GM19099 (cell line): ENCODE data around the gene ZNF80.
A peak's percentile ranks its signal among the peaks of the same experiment; 100 is the strongest.

Experiments used
- POLR2A ChIP-seq: IDR thresholded peaks from 3 replicates; pipeline ENCODE4 v1.6.1; 2011; ENCODE audit warnings: low read depth; ENCODE audit not compliant: insufficient read length; ENCODE audit errors: extremely low read depth

ZNF80 gene

DNA sequence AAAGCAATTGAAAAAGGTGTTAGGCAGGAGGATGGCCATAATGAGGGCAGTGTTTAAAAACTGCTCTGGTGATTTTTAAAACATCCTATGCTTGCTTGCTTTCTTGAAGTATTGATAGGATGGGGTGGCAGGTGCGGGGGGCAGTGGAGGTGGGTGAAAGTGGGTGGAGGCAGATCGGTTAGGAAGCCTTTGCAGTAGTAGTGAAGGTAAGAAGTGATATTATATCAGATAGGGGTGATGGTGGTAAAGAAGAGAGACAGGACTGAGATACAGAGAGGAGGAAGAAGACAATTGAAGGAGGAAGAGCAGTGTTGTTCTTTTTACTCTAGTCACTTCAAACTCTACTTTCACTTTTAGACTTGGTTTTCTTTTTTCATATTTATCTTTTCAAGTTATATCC lies 11.1 kb downstream of the ZNF80 start:
- TF ChIP-seq POLR2A = no peak

DNA sequence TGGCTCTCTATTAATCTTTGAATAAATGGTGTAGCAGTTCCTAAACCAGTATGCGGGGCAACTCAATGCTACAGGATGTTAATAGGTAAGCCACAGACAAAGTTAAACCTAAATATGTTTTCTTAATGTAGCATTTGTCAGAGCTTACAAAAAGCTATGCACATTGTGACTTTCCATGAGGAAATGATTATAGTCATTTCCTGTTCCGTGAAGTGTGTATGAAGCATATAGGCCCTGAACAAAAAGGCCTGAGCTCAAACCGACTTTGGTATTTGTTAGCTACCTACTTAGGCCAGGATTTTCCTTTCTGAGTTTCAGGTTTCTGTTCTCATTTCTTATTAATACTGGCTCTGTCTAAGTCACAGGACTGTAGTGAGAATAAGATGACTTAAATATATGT lies 14.2 kb downstream of the ZNF80 start:
- TF ChIP-seq POLR2A = no peak

DNA sequence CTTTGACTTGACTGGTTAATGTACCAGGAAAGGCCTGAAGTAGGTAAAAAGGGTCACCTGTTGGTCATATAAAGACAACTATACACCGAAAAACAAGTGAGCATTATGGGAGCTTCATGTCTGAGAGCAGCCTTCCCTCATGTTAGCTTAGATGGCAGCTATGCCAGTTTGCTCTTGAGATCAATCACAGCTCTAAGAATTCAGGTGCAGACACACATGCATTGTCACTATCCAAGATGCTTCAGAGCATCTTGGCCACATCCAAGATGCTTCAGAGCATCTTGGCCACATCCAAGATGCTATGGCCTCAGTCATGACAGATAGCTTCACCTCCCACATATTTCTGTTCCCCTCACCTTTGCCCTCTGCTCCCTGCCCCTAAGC lies 15.5 kb downstream of the ZNF80 start:
- no peak for TF ChIP-seq POLR2A

DNA sequence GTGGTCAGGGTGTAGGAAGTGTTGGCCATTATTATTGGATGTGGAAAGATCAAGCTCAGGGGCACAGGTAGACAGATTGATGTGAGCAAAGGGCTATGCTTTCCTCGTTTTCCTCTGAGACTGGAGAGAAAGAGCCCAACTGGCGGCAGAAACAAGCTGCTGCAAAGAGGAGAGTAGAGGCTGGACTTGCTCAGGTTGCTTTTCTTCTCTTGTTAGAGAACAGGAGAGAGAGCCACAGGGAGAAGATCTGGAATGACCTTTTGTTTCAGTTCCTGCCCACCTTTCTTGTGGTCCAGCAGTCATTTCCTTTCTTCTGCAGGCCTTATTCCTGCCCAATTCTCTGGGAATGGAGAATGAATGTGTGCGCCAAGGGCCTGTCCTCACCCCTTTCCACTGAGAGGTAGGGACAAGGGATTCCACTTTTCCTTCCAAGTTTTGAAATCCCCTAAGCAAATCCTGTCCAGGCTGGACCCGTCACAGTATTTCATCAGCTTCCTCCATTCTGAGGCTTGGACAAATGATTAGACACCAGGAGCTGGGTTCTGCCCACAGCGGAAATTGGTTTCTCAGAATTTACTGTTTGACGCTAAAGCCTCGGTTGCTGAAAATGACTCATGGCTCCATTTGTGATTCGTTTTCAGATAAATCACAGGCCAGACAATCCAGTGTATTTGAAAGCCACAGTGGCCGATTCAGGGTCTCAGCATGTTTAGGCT lies 16.1 kb downstream of the ZNF80 start:
- no peak for TF ChIP-seq POLR2A

DNA sequence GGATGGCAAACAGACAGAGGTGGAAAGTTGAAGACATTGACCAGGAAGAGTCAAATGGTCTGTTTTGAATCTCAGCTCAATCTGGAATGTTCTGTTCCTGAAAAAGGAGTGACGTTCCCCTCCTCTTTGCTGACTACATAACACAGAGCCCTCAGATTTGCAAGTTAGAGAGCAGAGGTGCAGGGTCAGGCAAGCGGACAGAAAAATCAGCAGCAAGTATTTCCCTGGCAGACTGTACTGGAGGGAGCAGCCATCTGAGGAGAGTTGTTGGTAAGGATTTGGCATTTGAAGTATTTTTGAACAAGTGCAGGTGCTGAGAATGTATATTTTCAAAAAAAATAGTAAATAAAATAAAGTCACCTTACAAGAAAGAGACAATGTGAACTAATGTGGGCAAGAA lies 17.6 kb downstream of the ZNF80 start:
- TF ChIP-seq POLR2A = no peak

DNA sequence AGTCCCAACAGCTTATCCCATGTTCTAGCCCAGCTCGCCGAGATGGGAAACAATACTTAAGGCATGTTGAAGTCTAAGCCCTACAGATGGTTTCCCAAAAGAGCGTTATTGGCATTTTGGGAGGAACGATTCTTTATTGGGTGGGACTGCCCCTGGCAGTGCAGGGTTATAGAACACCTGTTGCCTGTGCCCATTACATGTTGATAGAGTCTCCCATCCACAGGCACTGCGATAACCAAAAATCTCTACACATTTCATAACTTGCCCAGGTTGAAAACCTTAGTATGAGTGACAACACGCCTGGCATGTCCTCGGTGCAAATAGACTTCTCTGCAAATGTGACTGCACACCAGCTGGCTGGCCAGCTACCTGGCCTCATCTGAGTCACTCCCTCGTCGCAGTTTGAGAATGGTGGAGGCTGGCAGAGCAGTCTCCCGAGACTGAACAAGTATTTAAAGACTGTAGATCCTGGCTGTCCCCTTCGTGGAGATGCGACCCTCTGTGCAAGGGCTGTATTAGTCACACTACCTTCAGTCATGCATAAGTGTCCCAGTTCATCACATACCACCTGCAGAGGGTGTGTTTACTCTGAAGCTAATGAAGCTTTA lies 18.7 kb downstream of the ZNF80 start:
- no peak for TF ChIP-seq POLR2A

DNA sequence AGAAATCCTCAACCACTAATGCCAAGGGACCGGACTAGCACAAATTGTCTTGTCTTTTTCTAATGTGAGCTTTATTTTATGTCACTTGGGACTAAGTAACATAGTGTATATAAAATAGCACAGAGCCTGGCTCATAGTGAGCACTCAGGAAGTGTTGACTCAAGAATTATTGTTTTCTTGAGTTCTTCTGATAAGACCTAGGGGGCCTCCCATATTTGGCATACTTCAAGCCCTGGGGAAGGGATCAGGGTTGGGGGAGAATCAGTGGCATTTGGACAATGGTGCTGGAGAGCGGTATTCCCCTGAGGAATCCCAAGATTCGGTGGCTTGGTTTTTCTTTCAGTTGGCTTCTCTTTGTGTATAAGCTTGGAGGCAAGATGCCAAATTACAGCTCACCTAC lies 19.4 kb downstream of the ZNF80 start:
- no peak for TF ChIP-seq POLR2A

DNA sequence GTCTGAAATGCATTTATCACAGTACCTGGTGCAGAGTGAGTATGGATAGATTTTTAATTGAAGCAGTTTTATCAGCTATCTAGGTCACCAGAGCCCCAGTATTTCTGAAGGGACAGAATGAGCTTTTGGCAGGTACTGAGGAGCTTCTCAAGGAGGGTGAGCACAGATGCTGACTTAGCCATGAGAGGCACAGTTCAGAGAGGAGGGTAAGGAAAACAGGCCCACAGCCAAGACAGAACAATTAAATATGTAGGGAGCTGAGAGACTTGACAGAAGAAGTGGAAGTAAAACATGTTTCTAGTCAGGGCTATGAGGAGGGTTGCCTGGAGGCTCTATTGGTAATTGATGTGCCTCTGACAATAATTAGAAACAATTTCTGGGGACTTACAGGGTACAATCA lies 20.1 kb downstream of the ZNF80 start:
- TF ChIP-seq POLR2A = no peak

DNA sequence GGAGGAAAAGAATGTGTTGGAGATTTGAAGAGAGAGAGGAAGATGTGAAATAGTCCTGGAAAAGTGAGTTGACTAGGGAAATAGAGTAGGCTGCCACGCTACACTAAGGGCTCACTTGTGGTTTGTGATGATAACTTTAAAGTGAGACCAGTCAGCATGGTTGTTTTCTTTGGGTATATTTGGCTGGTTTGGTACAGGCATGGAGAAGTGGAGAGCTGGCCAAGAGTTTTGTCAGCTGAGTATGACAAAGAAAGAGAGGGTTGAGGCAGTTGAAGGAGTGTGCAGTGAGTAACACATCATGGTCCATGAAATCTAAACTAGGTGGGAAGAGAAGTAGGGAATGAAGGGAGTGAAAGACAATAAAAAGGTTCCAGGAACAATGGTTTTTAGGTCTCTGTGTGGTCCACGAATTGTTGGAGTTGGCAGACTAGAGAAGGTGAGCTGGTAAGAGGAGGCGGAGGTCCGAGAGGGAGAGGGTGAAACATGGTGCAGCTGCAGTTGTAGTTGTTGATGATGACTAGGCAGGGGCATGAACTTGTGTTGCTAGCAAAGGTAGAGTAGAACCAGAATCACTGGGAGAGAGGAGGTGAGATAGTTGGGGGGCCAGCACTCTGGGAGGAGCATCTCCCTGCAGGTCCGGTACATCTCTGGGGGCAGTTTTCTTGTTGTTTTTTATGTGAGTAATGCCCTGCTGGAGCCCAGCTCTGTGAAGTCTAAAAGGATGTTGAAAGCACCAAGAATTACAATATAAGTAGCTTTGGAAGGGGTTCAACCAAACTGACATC lies 21.0 kb downstream of the ZNF80 start:
- TF ChIP-seq POLR2A = no peak

DNA sequence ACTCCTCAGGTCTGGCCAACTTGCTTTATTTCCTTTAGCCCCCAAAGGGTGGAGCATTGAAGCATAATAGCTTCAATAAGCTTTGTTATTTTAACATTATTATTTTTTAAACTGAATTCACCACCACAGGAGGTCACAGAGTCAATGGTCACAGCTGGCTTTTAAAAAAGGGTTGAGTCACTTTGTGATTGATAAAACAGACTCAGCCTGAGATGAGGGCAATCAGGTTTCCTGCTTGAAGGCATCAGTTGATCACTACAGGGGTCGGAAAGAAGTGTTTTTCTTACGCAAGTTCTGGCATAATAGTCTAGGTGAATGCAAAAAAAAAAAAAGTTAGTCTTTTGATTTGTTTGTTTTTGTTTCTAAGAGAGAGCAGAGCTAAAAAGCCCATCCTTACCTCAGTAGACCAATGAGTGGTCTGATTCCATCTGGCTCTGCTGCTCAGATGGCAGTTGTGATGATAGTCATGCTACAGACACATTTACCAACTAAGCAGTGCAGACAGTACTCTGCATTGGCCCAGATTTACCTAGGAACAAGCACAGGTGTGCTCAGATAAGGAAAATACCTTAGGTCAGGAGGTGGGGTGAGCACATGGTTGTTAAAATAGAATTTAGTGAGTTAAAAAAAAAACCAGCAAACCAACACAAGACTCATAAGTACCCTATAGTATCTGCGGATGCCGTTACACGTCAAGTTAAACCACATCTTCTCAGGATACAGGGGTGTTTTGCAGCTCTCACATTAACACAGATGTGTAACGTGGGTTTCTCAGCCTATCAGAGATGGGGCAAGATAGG lies 22.6 kb downstream of the ZNF80 start:
- TF ChIP-seq POLR2A = no peak

DNA sequence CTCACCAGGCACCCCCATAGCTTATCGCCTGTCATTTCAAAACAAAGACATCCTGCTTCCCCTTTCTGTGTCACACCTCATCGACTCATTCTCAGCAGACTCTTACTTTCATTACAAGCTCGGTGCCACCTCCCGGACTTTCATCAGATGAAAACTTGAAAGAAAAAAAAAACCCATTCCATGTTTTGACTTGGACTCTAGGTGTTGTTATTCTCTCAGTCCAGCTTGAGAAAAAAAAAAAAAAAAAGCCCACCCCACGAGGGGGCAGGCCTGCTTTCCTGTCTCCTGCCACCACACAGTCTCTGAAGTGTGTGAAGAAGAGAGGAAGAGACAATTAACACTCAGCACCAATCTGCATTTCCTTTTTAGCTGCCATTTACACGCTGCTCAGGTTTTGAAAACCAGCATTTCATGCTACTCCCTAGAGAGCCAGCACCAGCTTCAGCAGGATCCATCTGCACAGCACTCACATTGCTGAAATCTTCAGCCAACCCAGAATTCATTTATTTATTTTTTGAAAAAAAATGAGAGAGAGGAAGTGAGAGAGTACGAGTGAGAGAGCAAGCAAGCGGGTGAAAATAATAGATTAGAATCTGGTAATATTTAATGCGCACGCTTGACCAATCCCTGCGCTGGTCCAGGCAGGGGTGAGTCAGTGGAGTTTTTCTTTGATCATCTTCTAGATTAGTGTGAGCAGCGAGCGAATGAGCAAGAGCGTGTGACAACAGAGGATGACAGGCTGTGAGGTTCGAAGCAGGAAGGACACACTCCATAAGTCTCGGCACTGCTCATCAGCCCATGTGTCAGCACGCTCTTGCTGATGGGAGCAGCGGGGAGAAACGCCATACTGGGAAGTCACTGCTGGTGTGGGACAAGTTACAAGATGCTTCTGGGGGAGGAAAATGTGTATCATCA lies 23.5 kb downstream of the ZNF80 start:
- TF ChIP-seq POLR2A = peak; percentile 51

DNA sequence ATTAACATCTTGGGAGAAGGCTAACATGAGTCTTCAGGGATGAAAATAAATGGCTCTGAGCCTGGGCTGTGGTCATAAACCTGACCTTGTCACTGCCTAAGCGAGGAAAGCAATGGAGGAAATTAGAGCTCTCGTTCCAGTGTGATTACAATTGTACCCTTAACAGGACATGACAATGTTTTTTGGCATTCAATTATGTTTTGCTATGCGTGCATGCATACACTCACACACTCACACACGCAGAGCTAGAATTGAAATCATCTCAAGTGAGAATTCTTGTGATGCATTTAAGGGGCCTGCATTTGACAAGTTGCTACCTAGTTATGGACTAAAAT lies 24.1 kb downstream of the ZNF80 start:
- TF ChIP-seq POLR2A = no peak

DNA sequence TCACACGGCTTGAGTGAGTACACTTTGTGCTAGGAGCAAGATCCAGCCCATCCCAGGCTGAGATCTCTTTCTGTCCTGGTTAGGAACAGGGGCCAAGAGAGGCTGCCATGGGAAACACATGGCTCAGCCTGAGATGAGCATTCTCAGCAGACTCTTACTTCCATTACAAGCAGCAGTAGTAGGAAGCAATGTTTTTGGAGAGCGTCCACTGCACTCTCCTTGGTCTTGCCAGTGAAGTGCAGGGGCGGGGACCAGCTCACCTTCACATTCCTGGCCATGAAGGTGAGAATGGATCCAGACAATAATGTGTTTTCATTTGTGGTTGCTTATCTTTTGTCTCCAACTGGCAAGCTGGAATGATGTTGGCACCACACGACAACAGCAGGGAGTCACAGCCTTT lies 24.7 kb downstream of the ZNF80 start:
- no peak for TF ChIP-seq POLR2A

DNA sequence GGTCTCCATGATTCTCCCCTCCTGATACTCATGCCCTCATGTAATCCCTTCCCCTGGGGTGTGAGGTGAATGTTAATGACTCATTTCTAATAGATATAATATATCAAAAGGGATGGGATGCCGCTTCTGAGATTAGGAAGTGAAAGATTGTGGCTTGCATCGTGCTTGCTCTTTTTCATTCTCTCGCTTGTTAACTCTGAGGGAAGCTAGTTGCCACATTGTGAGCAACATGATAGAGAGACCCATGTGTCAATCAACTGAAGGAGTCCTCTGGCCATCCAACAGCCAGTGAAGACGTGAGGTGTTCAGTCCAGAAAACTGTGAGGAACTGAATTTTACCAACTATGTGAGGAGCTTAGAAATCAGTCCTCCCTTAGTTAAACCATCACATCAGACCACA lies 29.6 kb downstream of the ZNF80 start:
- TF ChIP-seq POLR2A = no peak

DNA sequence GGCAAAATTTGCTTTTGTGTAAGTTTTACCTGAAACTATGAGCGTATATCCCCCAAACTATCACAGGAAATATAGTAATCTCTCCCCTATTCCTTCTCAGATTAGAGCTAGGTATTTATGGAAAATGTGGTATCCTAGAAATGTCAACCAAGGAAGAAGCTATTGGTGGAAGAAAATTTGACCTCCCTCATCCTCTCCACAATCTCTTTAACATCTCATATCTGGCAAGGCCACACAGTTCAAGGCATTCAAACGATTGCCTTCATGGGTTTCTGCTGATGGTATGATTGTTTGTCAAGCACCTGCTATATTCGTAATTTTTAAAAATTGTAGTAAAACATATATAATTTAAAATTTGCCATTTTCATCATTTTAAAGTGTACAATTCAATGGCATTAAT lies 31.0 kb downstream of the ZNF80 start:
- no peak for TF ChIP-seq POLR2A

DNA sequence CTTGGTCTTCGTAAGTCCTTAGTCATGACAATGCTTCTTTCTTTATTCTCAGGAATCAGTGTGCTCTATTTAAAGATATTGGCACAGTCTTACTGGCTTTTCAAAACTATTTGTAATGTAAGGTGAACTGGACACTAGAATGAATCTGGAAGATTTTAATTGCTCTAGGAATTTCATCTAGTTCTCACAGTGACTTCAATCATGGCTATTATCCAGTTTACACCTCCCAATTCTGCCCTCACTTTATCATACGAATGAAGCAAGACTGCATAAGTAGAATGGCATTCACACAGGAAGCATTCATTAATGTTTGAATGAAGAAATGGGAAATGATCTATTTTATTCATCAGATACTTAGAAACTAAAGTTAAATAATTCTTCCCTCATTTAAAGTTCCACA lies 31.8 kb downstream of the ZNF80 start:
- TF ChIP-seq POLR2A = no peak
